Activated CD8-positive, alpha-beta memory T cell treated with anti-CD3 and anti-CD28 coated beads, Interleukin-2, amount 50 U/mL, for 24 hours (primary cell): ENCODE results near the gene UNC5B.
"Not testable (repeated sequence)": the region's sequence is repeated elsewhere in the genome, so short reads cannot be mapped to it uniquely, and the experiment has no call there.

Source experiments
- DNase-seq: peaks from one replicate; pipeline ENCODE4 v3.0.0-alpha.2; 2020; ENCODE audit errors: extremely low read depth

The UNC5B gene

GRCh38 chr10:71296811-71297210 lies 84.4 kb downstream of the UNC5B start:
- DNase-seq = not testable (repeated sequence)

- no peak for DNase-seq
Measured at GRCh38 chr10:71297343-71297742, 85.0 kb downstream of the UNC5B start.

- DNase-seq = no peak
Measured at GRCh38 chr10:71299071-71299785, 86.9 kb downstream of the UNC5B start.

GRCh38 chr10:71300555-71301370 lies 88.4 kb downstream of the UNC5B start:
- DNase-seq = no peak

GRCh38 chr10:71301371-71301916 lies 89.1 kb downstream of the UNC5B start:
- DNase-seq = no peak

- no peak for DNase-seq
Measured at GRCh38 chr10:71302451-71302850, 90.1 kb downstream of the UNC5B start.

- no peak for DNase-seq
Measured at GRCh38 chr10:71302874-71303568, 90.7 kb downstream of the UNC5B start.

- no peak for DNase-seq
Measured at GRCh38 chr10:71303569-71303907, 91.2 kb downstream of the UNC5B start.

GRCh38 chr10:71304914-71305313 lies 92.5 kb downstream of the UNC5B start:
- no peak for DNase-seq

- no peak for DNase-seq
Measured at GRCh38 chr10:71306979-71307378, 94.6 kb downstream of the UNC5B start.

- no peak for DNase-seq
Measured at GRCh38 chr10:71307469-71308085, 95.2 kb downstream of the UNC5B start.

- DNase-seq = no peak
Measured at GRCh38 chr10:71308244-71308643, 95.9 kb downstream of the UNC5B start.

- no peak for DNase-seq
Measured at GRCh38 chr10:71308985-71309384, 96.6 kb downstream of the UNC5B start.

- no peak for DNase-seq
Measured at GRCh38 chr10:71309919-71310318, 97.5 kb downstream of the UNC5B start.

GRCh38 chr10:71312220-71312619 lies 99.8 kb downstream of the UNC5B start:
- no peak for DNase-seq

GRCh38 chr10:71312811-71313789 lies 100.7 kb downstream of the UNC5B start:
- no peak for DNase-seq

- DNase-seq = no peak
Measured at GRCh38 chr10:71314028-71314693, 101.8 kb downstream of the UNC5B start.

GRCh38 chr10:71314694-71315225 lies 102.4 kb downstream of the UNC5B start:
- no peak for DNase-seq

GRCh38 chr10:71316056-71316785 lies 103.9 kb downstream of the UNC5B start:
- DNase-seq = no peak
